HCT116 (cell line): Measurements from ENCODE around the gene SMIM33.

ENCODE experiments used
- CTCF ChIP-seq, 3 experiments: fragments of 200-600 bp in 1 of 3; sonication (generic) in 1 of 3; IDR thresholded peaks in 2 of 3; conservative IDR thresholded peaks in 1 of 3; 2 replicates each; pipeline ENCODE4 v1.5.1; 2012 to 2017; ENCODE audit warnings: low read depth in 2 of 3, low read length in 2 of 3, antibody characterized with exemption in 1 of 3, borderline replicate concordance in 1 of 3, control low read depth in 1 of 3, mild to moderate bottlenecking in 1 of 3, mixed read lengths in 1 of 3, mixed run types in 1 of 3, moderate library complexity in 1 of 3; ENCODE audit not compliant: insufficient read depth in 1 of 3
- EGR1 ChIP-seq: IDR thresholded peaks from 2 replicates; pipeline ENCODE4 v1.6.1; 2012; ENCODE audit warnings: low read depth
- EZH2 ChIP-seq: fragments of 200-600 bp; sonication (generic); IDR thresholded peaks from 2 replicates; pipeline ENCODE4 v1.6.1; 2017; ENCODE audit warnings: antibody characterized with exemption, mixed run types
- EZH2phosphoT487 ChIP-seq: fragments of 200-600 bp; IDR thresholded peaks from 2 replicates; pipeline ENCODE4 v1.6.1; 2018; ENCODE audit warnings: antibody characterized with exemption, borderline replicate concordance
- FOSL1 ChIP-seq: IDR thresholded peaks from 2 replicates; pipeline ENCODE4 v1.6.1; 2012; ENCODE audit warnings: low read depth
- JUND ChIP-seq: IDR thresholded peaks from 2 replicates; pipeline ENCODE4 v1.6.1; 2012
- POLR2A ChIP-seq: IDR thresholded peaks from 2 replicates; pipeline ENCODE4 v1.7.0; 2011; ENCODE audit warnings: borderline replicate concordance; ENCODE audit not compliant: insufficient read depth, insufficient read length; ENCODE audit errors: extremely low read depth
- POLR2AphosphoS5 ChIP-seq: IDR thresholded peaks from 2 replicates; pipeline ENCODE4 v1.6.1; 2011; ENCODE audit warnings: mild to moderate bottlenecking, low read depth, low read length, moderate library complexity
- RAD21 ChIP-seq: IDR thresholded peaks from 2 replicates; pipeline ENCODE4 v1.6.1; 2012; ENCODE audit warnings: low read depth, mild to moderate bottlenecking
- SP1 ChIP-seq: IDR thresholded peaks from 2 replicates; pipeline ENCODE4 v1.6.1; 2012; ENCODE audit warnings: low read depth
- SRF ChIP-seq: IDR thresholded peaks from 2 replicates; pipeline ENCODE4 v1.6.1; 2012; ENCODE audit warnings: low read depth
- YY1 ChIP-seq: IDR thresholded peaks from 2 replicates; pipeline ENCODE4 v1.6.1; 2011; ENCODE audit warnings: low read length, low read depth, moderate library complexity, mild to moderate bottlenecking; ENCODE audit not compliant: insufficient replicate concordance; ENCODE audit errors: extremely low read depth
- ZNF274 ChIP-seq: fragments of 200-500 bp; sonication (Bioruptor generic); IDR thresholded peaks from 2 replicates; pipeline ENCODE4 v1.6.1; 2014; ENCODE audit warnings: mild to moderate bottlenecking, low read depth, low read length, inconsistent platforms
- TF ChIP-seq, protein P1 (sequence below): IDR thresholded peaks from 2 replicates; pipeline ENCODE4 v1.6.1; 2012; ENCODE audit warnings: low read depth

- peak in 1 of 3 experiments; percentile 28; a peak in 1 of 6 replicates for TF ChIP-seq CTCF (IDR thresholded peaks at IDR 0.05 in 2 of 3, conservative IDR thresholded peaks at IDR 0.05 in 1 of 3; ENCODE audit: borderline replicate concordance in 1 of 3, insufficient read depth in 1 of 3, low read depth in 2 of 3, low read length in 2 of 3)
- no peak for TF ChIP-seq YY1
- TF ChIP-seq EZH2 = no peak
- TF ChIP-seq EZH2phosphoT487 = no peak
- no peak for TF ChIP-seq SP1
- TF ChIP-seq POLR2AphosphoS5 = no peak
- TF ChIP-seq POLR2A = no peak
- TF ChIP-seq RAD21 = no peak
- TF ChIP-seq, protein P1, sequence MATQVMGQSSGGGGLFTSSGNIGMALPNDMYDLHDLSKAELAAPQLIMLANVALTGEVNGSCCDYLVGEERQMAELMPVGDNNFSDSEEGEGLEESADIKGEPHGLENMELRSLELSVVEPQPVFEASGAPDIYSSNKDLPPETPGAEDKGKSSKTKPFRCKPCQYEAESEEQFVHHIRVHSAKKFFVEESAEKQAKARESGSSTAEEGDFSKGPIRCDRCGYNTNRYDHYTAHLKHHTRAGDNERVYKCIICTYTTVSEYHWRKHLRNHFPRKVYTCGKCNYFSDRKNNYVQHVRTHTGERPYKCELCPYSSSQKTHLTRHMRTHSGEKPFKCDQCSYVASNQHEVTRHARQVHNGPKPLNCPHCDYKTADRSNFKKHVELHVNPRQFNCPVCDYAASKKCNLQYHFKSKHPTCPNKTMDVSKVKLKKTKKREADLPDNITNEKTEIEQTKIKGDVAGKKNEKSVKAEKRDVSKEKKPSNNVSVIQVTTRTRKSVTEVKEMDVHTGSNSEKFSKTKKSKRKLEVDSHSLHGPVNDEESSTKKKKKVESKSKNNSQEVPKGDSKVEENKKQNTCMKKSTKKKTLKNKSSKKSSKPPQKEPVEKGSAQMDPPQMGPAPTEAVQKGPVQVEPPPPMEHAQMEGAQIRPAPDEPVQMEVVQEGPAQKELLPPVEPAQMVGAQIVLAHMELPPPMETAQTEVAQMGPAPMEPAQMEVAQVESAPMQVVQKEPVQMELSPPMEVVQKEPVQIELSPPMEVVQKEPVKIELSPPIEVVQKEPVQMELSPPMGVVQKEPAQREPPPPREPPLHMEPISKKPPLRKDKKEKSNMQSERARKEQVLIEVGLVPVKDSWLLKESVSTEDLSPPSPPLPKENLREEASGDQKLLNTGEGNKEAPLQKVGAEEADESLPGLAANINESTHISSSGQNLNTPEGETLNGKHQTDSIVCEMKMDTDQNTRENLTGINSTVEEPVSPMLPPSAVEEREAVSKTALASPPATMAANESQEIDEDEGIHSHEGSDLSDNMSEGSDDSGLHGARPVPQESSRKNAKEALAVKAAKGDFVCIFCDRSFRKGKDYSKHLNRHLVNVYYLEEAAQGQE = no peak
- no peak for TF ChIP-seq ZNF274
- no peak for TF ChIP-seq SRF
- TF ChIP-seq JUND = no peak
- no peak for TF ChIP-seq EGR1
- TF ChIP-seq FOSL1 = no peak
These were observed 42.1 kb downstream of the SMIM33 start for GRCh38 chr5:139512786-139513390.
